Lung (tissue), 12 donors: ENCODE data around the gene RHOBTB1. TPM values are rescaled to one million over a fixed set of nuclear protein-coding genes. Genes with fewer than 3 reads are reported as not detected.
"Not testable (repeated sequence)": the region's sequence is repeated elsewhere in the genome, so short reads cannot be mapped to it uniquely, and the experiment has no call there.

Experiments used
- ATAC-seq: fragments of 200-7000 bp; cut with Tn5 transposase; one replicate; pipeline ENCODE4 v1.9.1; 2020; ENCODE audit warnings: moderate number of reproducible peaks; ENCODE audit not compliant: insufficient read depth, low FRiP score
- DNase-seq, 3 donors: peaks; one replicate each; pipeline ENCODE4 v3.0.0-alpha.2; 2013 to 2017
- H3K27ac ChIP-seq, 2 donors: one replicate each; pipeline ENCODE4 v1.5.1; 2013; ENCODE audit warnings: mild to moderate bottlenecking in 2 of 2, moderate library complexity in 2 of 2, control low read depth in 1 of 2, inconsistent platforms in 1 of 2, low read depth in 1 of 2, low read length in 1 of 2
- H3K27me3 ChIP-seq, 3 donors: one replicate each; pipeline ENCODE4 v1.5.1; 2013; ENCODE audit warnings: low read length in 2 of 3; ENCODE audit not compliant: control insufficient read depth in 3 of 3, insufficient read depth in 3 of 3
- H3K36me3 ChIP-seq, 4 donors: one replicate each; pipeline ENCODE4 v1.5.1; 2013; ENCODE audit warnings: low read length in 4 of 4, mild to moderate bottlenecking in 1 of 4, moderate library complexity in 1 of 4; ENCODE audit not compliant: control insufficient read depth in 4 of 4, insufficient read depth in 4 of 4
- H3K4me1 ChIP-seq, 5 donors: one replicate each; pipeline ENCODE4 v1.5.1; 2013; ENCODE audit warnings: low read length in 5 of 5, mild to moderate bottlenecking in 2 of 5, moderate library complexity in 1 of 5; ENCODE audit not compliant: control insufficient read depth in 5 of 5, insufficient read depth in 5 of 5
- H3K4me3 ChIP-seq: one replicate; pipeline ENCODE4 v1.5.1; 2013; ENCODE audit warnings: mild to moderate bottlenecking, control low read depth, moderate library complexity
- H3K9ac ChIP-seq, 2 donors: one replicate each; pipeline ENCODE4 v1.5.1; 2013; ENCODE audit warnings: low read length in 2 of 2, control low read depth in 1 of 2; ENCODE audit not compliant: insufficient read depth in 1 of 2
- H3K9me3 ChIP-seq, 4 donors: one replicate each; pipeline ENCODE4 v1.5.1; 2013; ENCODE audit warnings: low read length in 3 of 4, mild to moderate bottlenecking in 1 of 4, moderate library complexity in 1 of 4; ENCODE audit not compliant: control insufficient read depth in 4 of 4, insufficient read depth in 3 of 4
- CTCF ChIP-seq: IDR thresholded peaks from 2 replicates; pipeline ENCODE4 v1.5.1; 2012; ENCODE audit warnings: mild to moderate bottlenecking; ENCODE audit errors: control extremely low read depth, extremely low read depth
- WGBS, 2 donors: extraction: QIAGEN DNeasy Blood & Tissue Kit; methylation state at CpG; one replicate each; pipeline ENCODE4 v1.1.7; 2013; 5-methylcytosine and 5-hydroxymethylcytosine counted together
- polyA plus RNA-seq, 2 donors: library from polyadenylated mRNA; stranded (reverse); fragments of 200-250 nt; gene quantifications; one replicate each; pipeline ENCODE4 v1.2.1, GENCODE V29; 2013
- total RNA-seq, 2 donors: library from RNA; depleted of rRNA in 1 of 2; stranded (reverse); fragments of >200 nt in 1 of 2; gene quantifications; one replicate each; pipeline ENCODE4 v1.2.1, GENCODE V29; 2014 to 2021
- donor health status: control.
- donor health status: control.
- donor health status: Bipolar disorder and iron deficiency.
- donor health status: healthy.
- donor health status: DM: yes; HTN: yes; CAD: no.

RHOBTB1 gene
- total and polyA plus RNA-seq, 4 donors, result 4.8 to 27.2 (median 8.0) TPM

- DNase-seq, result peak in 2 of 3 donors; percentile 41 to 51
- no peak for ATAC-seq
- no peak for TF ChIP-seq CTCF
- Histone ChIP-seq H3K9ac (no peak overlapping the region), H3K27ac (no peak overlapping the region), H3K4me3 (no peak overlapping the region), H3K27me3 (no peaks in the 10 kb centered on the region), H3K9me3 (no peaks in the 10 kb centered on the region), H3K4me1 (peaks cover 0 to 64% (median 5%) of the 10 kb centered on the region in 5 donors), H3K36me3 (no peaks in the 10 kb centered on the region)
- WGBS, 2 donors, result 87 to 92% methylated on average over 2 of the region's 2 CpGs
Measured at GRCh38 chr10:60973086-60973485, 29.1 kb upstream of the RHOBTB1 start.

- H3K4me1 ChIP-seq, result peaks cover 0 to 55% (median 5%) of the 10 kb centered on the region in 5 donors
- H3K36me3 ChIP-seq, H3K9me3 ChIP-seq, H3K4me3 ChIP-seq, DNase-seq, H3K27me3 ChIP-seq, ATAC-seq, H3K9ac ChIP-seq, H3K27ac ChIP-seq: not testable (repeated sequence)
- WGBS, 2 donors, result 89 to 96% methylated on average over 2 of the region's 2 CpGs
Measured at GRCh38 chr10:60972181-60972580, 28.2 kb upstream of the RHOBTB1 start.

- peaks cover 0 to 41% (median 5%) of the 10 kb centered on the region in 5 donors for H3K4me1 ChIP-seq
Measured at GRCh38 chr10:60970526-60970925, 26.5 kb upstream of the RHOBTB1 start.

GRCh38 chr10:60968504-60968903, 24.5 kb upstream of the RHOBTB1 start:
- TF ChIP-seq CTCF, result no peak
- Histone ChIP-seq H3K4me1 (peaks cover 0 to 33% (median 5%) of the 10 kb centered on the region in 5 donors), H3K9ac (no peak overlapping the region), H3K36me3 (no peaks in the 10 kb centered on the region), H3K27ac (no peak overlapping the region), H3K9me3 (no peaks in the 10 kb centered on the region), H3K27me3 (no peaks in the 10 kb centered on the region), H3K4me3 (no peak overlapping the region)
- DNase-seq (no peak), ATAC-seq (no peak)
- WGBS, 2 donors, result 90 to 92% methylated on average over 3 of the region's 3 CpGs

More at GRCh38 chr10:60970526-60970925, 26.5 kb upstream of the RHOBTB1 start:
- no peak overlapping the region for H3K9ac ChIP-seq
- no peak for TF ChIP-seq CTCF
- no peak overlapping the region for H3K27ac ChIP-seq
- ATAC-seq, result no peak
- H3K27me3 ChIP-seq, result no peaks in the 10 kb centered on the region
- peak in 1 of 3 donors; percentile 36 for DNase-seq
- WGBS, 2 donors, result 89 to 90% methylated on average over 3 of the region's 3 CpGs
- H3K36me3 ChIP-seq, result no peaks in the 10 kb centered on the region
- H3K9me3 ChIP-seq, result no peaks in the 10 kb centered on the region
- H3K4me3 ChIP-seq, result no peak overlapping the region
